ENCODE data around the gene VBP1.
A peak's percentile ranks its signal among the peaks of the same experiment; 100 is the strongest.
"Not testable (repeated sequence)": the region's sequence is repeated elsewhere in the genome, so short reads cannot be mapped to it uniquely, and the experiment has no call there.

VBP1 gene

GRCh38 chrX:155263854-155264628 lies 47.8 kb downstream of the VBP1 start, which contains the start of gene RAB39B:
Gene RAB39B, minus strand, starts transcription at chrX:155264491. Its CDS starts 203 bp downstream, at chrX:155264288.
- peak; percentile 45 for DNase-seq (ENCODE audit: low read depth)

DNA sequence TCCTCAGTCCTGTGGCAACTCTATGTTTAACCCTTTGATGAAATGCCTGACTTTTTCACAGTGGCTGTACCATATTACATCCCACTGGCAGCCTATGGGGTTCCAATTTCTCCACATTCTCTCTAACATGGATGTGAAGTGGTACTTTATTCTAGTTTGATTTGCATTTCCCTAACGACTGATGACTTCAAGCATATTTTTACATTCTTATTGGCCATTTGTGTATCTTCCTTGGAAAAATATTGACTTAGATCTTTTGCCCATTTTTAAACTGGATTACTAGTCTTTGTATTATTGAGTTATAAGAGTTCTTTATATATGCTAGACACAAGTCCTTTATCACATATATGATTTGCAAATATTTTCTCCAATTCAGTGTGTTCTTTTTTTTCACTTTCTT lies 50.2 kb downstream of the VBP1 start:
- DNase-seq (ENCODE audit: low read depth) = no peak

DNA sequence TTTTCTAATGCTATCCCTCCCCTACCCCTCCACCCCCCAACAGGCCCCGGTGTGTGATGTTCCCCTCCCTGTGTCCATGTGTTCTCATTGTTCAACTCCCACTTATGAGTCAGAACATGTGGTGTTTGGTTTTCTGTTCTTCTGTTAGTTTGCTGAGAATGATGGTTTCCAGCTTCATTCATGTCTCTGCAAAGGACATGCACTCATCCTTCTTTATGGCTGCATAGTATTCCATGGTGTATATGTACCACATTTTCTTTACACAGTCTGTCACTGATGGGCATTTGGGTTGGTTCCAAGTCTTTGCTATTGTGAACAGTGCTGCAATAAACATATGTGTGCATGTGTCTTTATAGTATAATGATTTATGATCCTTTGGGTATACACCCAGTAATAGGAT lies 51.7 kb downstream of the VBP1 start:
- not testable (repeated sequence) for DNase-seq (ENCODE audit: low read depth)

- no peak for DNase-seq (ENCODE audit: low read depth)
These were observed 54.7 kb downstream of the VBP1 start for GRCh38 chrX:155270969-155271368.

- DNase-seq (ENCODE audit: low read depth) = no peak
These were observed 63.6 kb downstream of the VBP1 start for GRCh38 chrX:155279873-155280272.
